ENCODE results near the gene CABLES2. TPM values are rescaled to one million over a fixed set of nuclear protein-coding genes. Genes with fewer than 3 reads are reported as not detected.

Gene CABLES2
- total RNA-seq, 4 donors from 2014 or later: 0.29 to 10.6 (median 2.6) TPM

DNA sequence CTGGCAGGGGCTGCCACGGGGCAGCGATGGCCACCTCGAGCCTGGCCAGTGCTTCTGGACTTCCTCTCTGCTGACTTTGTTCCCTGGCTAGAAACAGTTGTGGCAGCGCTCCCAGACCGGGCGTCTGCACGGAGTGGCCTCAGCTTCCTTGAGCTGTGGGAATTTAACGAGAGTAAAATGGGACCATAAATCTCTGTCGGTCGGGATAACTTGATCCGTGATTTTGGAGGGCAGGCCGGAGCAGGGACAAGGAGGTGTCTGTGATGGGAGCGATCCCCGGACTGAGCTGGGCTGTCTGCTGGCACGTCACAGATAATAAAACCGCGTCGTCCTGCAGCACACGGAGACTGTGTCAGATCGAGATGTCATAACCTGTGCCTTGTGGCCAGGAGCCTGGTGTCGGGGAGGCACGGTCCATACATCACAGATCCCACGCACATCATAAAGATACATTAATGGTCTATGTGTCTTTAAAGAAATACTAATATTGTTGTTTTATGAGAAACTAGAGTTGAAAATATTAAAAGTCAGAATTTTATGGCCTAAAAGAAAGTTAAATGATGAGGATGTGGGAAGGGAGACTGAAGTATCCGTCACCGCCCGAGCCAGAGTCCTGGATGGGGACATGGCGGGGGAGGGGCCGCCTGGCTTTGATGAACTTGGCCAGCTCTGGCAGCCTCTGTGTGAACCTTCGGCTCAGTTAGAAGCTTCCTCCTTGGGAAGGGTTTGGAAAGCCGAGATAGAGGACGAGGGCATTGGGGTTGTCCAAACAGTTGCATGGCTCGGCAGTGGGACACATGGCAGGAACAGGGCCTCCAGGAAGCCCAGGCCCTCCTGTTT is 26.8 kb upstream of the CABLES2 start:
- intact Hi-C loops (cut with DNase I; ENCODE audit: low total_unique reads): no loop called here
- no peak for TF ChIP-seq POLR2A (IDR thresholded peaks at IDR 0.05)
- TF ChIP-seq, protein P1, sequence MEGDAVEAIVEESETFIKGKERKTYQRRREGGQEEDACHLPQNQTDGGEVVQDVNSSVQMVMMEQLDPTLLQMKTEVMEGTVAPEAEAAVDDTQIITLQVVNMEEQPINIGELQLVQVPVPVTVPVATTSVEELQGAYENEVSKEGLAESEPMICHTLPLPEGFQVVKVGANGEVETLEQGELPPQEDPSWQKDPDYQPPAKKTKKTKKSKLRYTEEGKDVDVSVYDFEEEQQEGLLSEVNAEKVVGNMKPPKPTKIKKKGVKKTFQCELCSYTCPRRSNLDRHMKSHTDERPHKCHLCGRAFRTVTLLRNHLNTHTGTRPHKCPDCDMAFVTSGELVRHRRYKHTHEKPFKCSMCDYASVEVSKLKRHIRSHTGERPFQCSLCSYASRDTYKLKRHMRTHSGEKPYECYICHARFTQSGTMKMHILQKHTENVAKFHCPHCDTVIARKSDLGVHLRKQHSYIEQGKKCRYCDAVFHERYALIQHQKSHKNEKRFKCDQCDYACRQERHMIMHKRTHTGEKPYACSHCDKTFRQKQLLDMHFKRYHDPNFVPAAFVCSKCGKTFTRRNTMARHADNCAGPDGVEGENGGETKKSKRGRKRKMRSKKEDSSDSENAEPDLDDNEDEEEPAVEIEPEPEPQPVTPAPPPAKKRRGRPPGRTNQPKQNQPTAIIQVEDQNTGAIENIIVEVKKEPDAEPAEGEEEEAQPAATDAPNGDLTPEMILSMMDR (IDR thresholded peaks at IDR 0.05): no peak
- DNase-seq: peak; percentile 35 to 42
- Histone ChIP-seq H3K27me3 (no peaks in the 10 kb centered on the region), H3K4me1 (no peaks in the 10 kb centered on the region), H3K4me3 (no peak overlapping the region), H3K36me3 (no peaks in the 10 kb centered on the region), H3K9me3 (no peaks in the 10 kb centered on the region), H3K27ac (no peak overlapping the region)

DNA sequence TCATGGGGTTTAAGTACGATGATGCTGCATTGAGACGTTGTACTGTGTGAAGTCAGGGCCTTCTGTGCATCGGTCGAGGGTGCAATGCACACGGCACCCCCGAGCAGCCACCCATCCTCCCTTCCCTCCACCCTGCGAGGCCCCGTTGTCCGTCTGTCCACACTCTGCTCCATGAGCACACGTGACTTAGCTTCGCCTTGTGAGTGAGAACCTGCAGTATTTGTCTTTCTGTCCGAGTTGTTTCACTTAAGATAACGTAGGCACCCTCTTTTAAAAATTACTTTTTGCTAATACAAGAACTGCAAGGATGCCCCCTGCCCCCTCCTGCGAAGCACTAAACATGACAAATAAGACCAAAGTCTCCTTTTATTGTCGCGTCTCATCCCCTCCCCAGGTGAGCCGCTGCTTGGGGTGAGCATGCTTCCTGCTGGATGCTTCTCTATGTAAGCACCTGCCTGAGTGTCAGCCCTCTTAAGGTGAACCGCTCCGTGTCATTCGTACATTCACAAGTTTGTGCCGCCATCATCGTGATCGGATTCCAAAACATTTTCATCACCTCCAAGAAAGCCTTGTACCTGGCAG is 23.9 kb upstream of the CABLES2 start:
- Histone ChIP-seq H3K4me3 (no peak overlapping the region), H3K4me1 (no peaks in the 10 kb centered on the region), H3K36me3 (no peaks in the 10 kb centered on the region), H3K27me3 (no peaks in the 10 kb centered on the region), H3K27ac (no peak overlapping the region), H3K9me3 (no peaks in the 10 kb centered on the region)
- DNase-seq: no peak
- TF ChIP-seq, protein P1 (IDR thresholded peaks at IDR 0.05): no peak
- no peak for TF ChIP-seq POLR2A (IDR thresholded peaks at IDR 0.05)
- intact Hi-C loops (cut with DNase I; ENCODE audit: low total_unique reads): no loop called here

DNA sequence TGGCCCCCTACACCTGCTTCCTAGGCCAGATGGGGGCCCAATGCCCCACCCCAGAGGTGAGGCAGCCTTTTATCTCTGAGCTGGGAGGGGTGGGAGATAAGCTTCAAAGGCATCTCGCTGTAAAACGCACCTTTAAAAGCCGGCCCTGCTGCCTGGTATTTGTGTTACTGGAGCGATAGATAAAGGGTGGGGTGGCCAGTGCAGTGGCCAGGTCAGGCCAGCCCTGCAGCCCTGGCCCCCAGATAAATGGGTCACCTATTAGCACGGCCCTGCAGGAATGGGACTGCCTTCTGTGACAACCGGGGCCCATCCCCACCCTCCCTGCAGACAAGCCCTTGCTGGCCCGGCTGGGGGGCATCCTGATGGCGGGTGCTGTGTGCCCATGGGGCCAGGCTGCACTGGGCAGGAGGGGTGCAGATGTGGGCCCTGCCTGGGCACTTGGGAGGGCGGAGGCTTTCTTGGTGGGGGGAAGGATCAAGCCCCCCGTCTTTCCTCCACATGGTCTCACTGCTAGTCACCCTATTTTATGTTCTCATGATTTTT is 23.3 kb upstream of the CABLES2 start:
- Histone ChIP-seq H3K4me1 (no peaks in the 10 kb centered on the region), H3K4me3 (no peak overlapping the region), H3K27ac (no peak overlapping the region), H3K36me3 (no peaks in the 10 kb centered on the region), H3K27me3 (no peaks in the 10 kb centered on the region), H3K9me3 (no peaks in the 10 kb centered on the region)
- intact Hi-C loops (cut with DNase I; ENCODE audit: low total_unique reads): no loop called here
- no peak for TF ChIP-seq POLR2A (IDR thresholded peaks at IDR 0.05)
- TF ChIP-seq, protein P1 (IDR thresholded peaks at IDR 0.05): no peak
- no peak for DNase-seq

DNA sequence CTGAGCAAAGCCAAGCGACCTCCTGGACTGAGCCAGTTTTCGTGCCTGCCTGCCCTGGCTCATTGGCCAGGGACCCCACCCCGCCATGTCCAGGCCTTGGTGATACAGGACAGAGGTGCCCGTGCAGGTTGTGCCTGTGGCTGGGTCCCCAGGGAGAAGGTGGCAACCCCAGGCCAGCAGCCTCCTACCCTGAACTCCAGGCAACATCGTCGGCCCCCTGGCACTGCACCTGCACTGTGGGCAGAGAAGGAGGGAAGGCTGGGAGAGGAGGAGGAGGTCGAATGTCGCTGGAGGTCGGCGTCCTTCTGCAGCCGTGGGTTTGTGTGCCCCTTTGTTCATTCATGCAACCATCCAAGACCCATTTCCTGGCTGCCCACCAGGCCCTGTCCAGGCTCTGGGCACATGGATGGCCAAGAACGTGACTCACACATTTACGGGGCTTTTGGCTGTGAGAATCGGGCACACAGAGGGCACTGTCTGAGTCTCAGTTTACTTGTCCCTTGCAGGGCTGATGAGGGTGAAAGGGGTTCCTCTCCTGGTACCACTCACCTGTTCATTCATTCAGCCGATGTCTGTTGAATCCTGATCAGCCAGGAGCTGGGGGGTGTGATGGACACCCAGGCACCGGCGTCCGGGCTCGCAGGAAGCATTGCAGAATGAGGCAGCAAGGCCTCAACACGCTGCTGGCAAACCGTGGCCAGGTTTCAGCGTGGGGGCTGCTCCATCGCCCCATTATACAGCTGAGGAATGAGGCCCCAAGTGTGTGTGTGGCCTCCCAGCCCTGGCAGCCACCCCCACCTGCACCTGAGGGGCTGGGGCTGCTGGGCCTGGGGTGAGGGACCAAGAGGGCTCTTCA is 22.6 kb upstream of the CABLES2 start:
- H3K36me3 ChIP-seq: no peaks in the 10 kb centered on the region
- no peaks in the 10 kb centered on the region for H3K27me3 ChIP-seq
- TF ChIP-seq POLR2A (IDR thresholded peaks at IDR 0.05): no peak
- TF ChIP-seq, protein P1 (IDR thresholded peaks at IDR 0.05): no peak
- no peak overlapping the region for H3K27ac ChIP-seq
- intact Hi-C loops (cut with DNase I; ENCODE audit: low total_unique reads): no loop called here
- no peaks in the 10 kb centered on the region for H3K4me1 ChIP-seq
- no peak for DNase-seq
- no peaks in the 10 kb centered on the region for H3K9me3 ChIP-seq
- no peak overlapping the region for H3K4me3 ChIP-seq

Measured in uterus (tissue), 4 donors.